GM23248 (cell line): ENCODE data around the gene SLC37A1. TPM values are rescaled to one million over a fixed set of nuclear protein-coding genes. Genes with fewer than 3 reads are reported as not detected.

Source experiments
- DNase-seq: peaks from one replicate; pipeline ENCODE4 v3.0.0-alpha.2; 2015
- H2AFZ ChIP-seq: fragments of 200-600 bp; sonication (generic); 2 replicates; pipeline ENCODE4 v1.6.1; 2016; ENCODE audit warnings: antibody characterized with exemption
- H3F3A ChIP-seq: fragments of 200-600 bp; sonication (generic); 2 replicates; pipeline ENCODE4 v1.6.1; 2016; ENCODE audit warnings: mild to moderate bottlenecking, antibody characterized with exemption, mixed run types; ENCODE audit not compliant: insufficient read depth
- H3K27ac ChIP-seq: fragments of 200-600 bp; sonication (generic); 2 replicates; pipeline ENCODE4 v1.5.1; 2016; ENCODE audit warnings: mild to moderate bottlenecking
- H3K27me3 ChIP-seq: fragments of 200-600 bp; sonication (generic); replicated peaks from 2 replicates; pipeline ENCODE4 v1.6.1; 2016; ENCODE audit warnings: mild to moderate bottlenecking; ENCODE audit not compliant: insufficient read depth
- H3K36me3 ChIP-seq: fragments of 200-600 bp; sonication (generic); 2 replicates; pipeline ENCODE4 v1.6.1; 2016; ENCODE audit warnings: low read depth, mild to moderate bottlenecking
- H3K4me1 ChIP-seq: fragments of 200-600 bp; sonication (generic); 2 replicates; pipeline ENCODE4 v1.6.1; 2016; ENCODE audit warnings: mild to moderate bottlenecking; ENCODE audit not compliant: insufficient read depth
- H3K4me2 ChIP-seq: fragments of 200-600 bp; sonication (generic); one replicate; pipeline ENCODE4 v1.6.1; 2016; ENCODE audit warnings: mild to moderate bottlenecking; ENCODE audit not compliant: unreplicated experiment
- H3K4me3 ChIP-seq: fragments of 200-600 bp; sonication (generic); 2 replicates; pipeline ENCODE4 v1.5.1; 2016; ENCODE audit warnings: mild to moderate bottlenecking
- H3K79me2 ChIP-seq: fragments of 200-600 bp; sonication (generic); 2 replicates; pipeline ENCODE4 v1.6.1; 2016; ENCODE audit warnings: mild to moderate bottlenecking; ENCODE audit not compliant: insufficient read depth
- H3K9ac ChIP-seq: fragments of 200-600 bp; sonication (generic); 2 replicates; pipeline ENCODE4 v1.6.1; 2016; ENCODE audit warnings: mild to moderate bottlenecking
- H3K9me2 ChIP-seq: fragments of 200-600 bp; sonication (generic); 2 replicates; pipeline ENCODE4 v1.6.1; 2016; ENCODE audit warnings: mixed run types, mild to moderate bottlenecking, moderate library complexity; ENCODE audit not compliant: insufficient read depth
- H3K9me3 ChIP-seq: fragments of 200-600 bp; sonication (generic); one replicate; pipeline ENCODE4 v1.6.1; 2017; ENCODE audit warnings: low read depth
- H4K20me1 ChIP-seq: fragments of 200-600 bp; sonication (generic); 2 replicates; pipeline ENCODE4 v1.6.0; 2016; ENCODE audit not compliant: insufficient read depth
- EZH2 ChIP-seq: fragments of 200-600 bp; sonication (generic); IDR thresholded peaks from 2 replicates; pipeline ENCODE4 v1.6.1; 2018; ENCODE audit warnings: antibody characterized with exemption, mild to moderate bottlenecking; ENCODE audit not compliant: insufficient read depth, poor library complexity, severe bottlenecking
- EZH2phosphoT487 ChIP-seq: fragments of 200-600 bp; sonication (generic); IDR thresholded peaks from 2 replicates; pipeline ENCODE4 v1.6.1; 2018; ENCODE audit warnings: antibody characterized with exemption, moderate library complexity, mild to moderate bottlenecking, low read depth; ENCODE audit not compliant: insufficient read depth
- WGBS, 2 experiments: methylation state at CpG; one replicate each; pipeline ENCODE4 v1.1.6; 2015 to 2017; ENCODE audit warnings: low lambda C conversion rate in 2 of 2, low coverage in 1 of 2; ENCODE audit errors: missing lambda C conversion rate in 2 of 2; 5-methylcytosine and 5-hydroxymethylcytosine counted together
- in situ Hi-C: fragments of 300-500 bp; cut with MboI; formaldehyde crosslinking; loops from 2 replicates; pipeline ENCODE4 v1.15.0; 2020
- polyA plus RNA-seq: library from polyadenylated mRNA; unstranded; fragments of >200 nt; fragmentation: Nextera tagmentation; extraction: Ambion mirVana; gene quantifications from 2 replicates; pipeline ENCODE4 v1.2.1, GENCODE V29; 2016
- total RNA-seq: library from RNA; depleted of rRNA; stranded (reverse); fragments of >200 nt; shearing (Covaris generic); gene quantifications from 2 replicates; pipeline ENCODE4 v1.2.3, GENCODE V29; 2014

SLC37A1 gene
- total and polyA plus RNA-seq, 2 experiments from 2014 or later = not detected

GRCh38 chr21:42595283-42596187 lies 81.9 kb downstream of the SLC37A1 start:
- no peaks in the 10 kb centered on the region for H4K20me1 ChIP-seq
- no peaks in the 10 kb centered on the region for H3K9me3 ChIP-seq
- no peak overlapping the region for H3K4me3 ChIP-seq
- in situ Hi-C loops = no loop called here
- H3K27me3 ChIP-seq = peaks cover 28% of the 10 kb centered on the region; the same call in 1 of the 2 replicates
- no peaks in the 10 kb centered on the region for H3K4me1 ChIP-seq
- no peak overlapping the region for H2AFZ ChIP-seq
- TF ChIP-seq EZH2 = no peak
- TF ChIP-seq EZH2phosphoT487 = no peak
- H3K27ac ChIP-seq = no peak overlapping the region
- H3K9me2 ChIP-seq = no peaks in the 10 kb centered on the region
- WGBS, 2 experiments = 69 to 70% methylated on average over 25 of the region's 25 CpGs
- no peaks in the 10 kb centered on the region for H3K79me2 ChIP-seq
- no peak overlapping the region for H3K4me2 ChIP-seq
- no peaks in the 10 kb centered on the region for H3F3A ChIP-seq
- DNase-seq = no peak
- H3K9ac ChIP-seq = no peak overlapping the region
- no peaks in the 10 kb centered on the region for H3K36me3 ChIP-seq

- Histone ChIP-seq H4K20me1 (no peaks in the 10 kb centered on the region), H3K36me3 (no peaks in the 10 kb centered on the region), H3K9me3 (no peaks in the 10 kb centered on the region), H3F3A (no peaks in the 10 kb centered on the region), H3K79me2 (no peaks in the 10 kb centered on the region), H3K9me2 (no peaks in the 10 kb centered on the region), H2AFZ (no peak overlapping the region), H3K27me3 (peaks cover 32% of the 10 kb centered on the region; the same call in 1 of the 2 replicates), H3K4me2 (no peak overlapping the region), H3K27ac (no peak overlapping the region), H3K9ac (no peak overlapping the region), H3K4me1 (no peaks in the 10 kb centered on the region), H3K4me3 (no peak overlapping the region)
- WGBS, 2 experiments = 41 to 43% methylated on average over 2 of the region's 2 CpGs
- in situ Hi-C loops = no loop called here
- no peak for TF ChIP-seq EZH2phosphoT487
- no peak for TF ChIP-seq EZH2
- no peak for DNase-seq
Observed at GRCh38 chr21:42596657-42597056, 83.0 kb downstream of the SLC37A1 start.

GRCh38 chr21:42597487-42598158 lies 84.0 kb downstream of the SLC37A1 start:
- WGBS, 2 experiments = 37 to 39% methylated on average over 11 of the region's 11 CpGs
- in situ Hi-C loops = no loop called here

GRCh38 chr21:42598159-42598735 lies 84.6 kb downstream of the SLC37A1 start:
- in situ Hi-C loops = no loop called here
- DNase-seq = no peak

More at GRCh38 chr21:42597487-42598158, 84.0 kb downstream of the SLC37A1 start:
- no peaks in the 10 kb centered on the region for H4K20me1 ChIP-seq
- no peak overlapping the region for H3K4me3 ChIP-seq
- H3K4me2 ChIP-seq = no peak overlapping the region
- no peak overlapping the region for H3K27ac ChIP-seq
- no peaks in the 10 kb centered on the region for H3K4me1 ChIP-seq
- H3K9me3 ChIP-seq = no peaks in the 10 kb centered on the region
- H3F3A ChIP-seq = no peaks in the 10 kb centered on the region
- peaks cover 24% of the 10 kb centered on the region; the same call in 1 of the 2 replicates for H3K27me3 ChIP-seq
- H3K36me3 ChIP-seq = no peaks in the 10 kb centered on the region
- no peak for TF ChIP-seq EZH2phosphoT487
- TF ChIP-seq EZH2 = no peak
- no peaks in the 10 kb centered on the region for H3K79me2 ChIP-seq
- no peaks in the 10 kb centered on the region for H3K9me2 ChIP-seq
- no peak for DNase-seq
- H2AFZ ChIP-seq = no peak overlapping the region
- no peak overlapping the region for H3K9ac ChIP-seq

More at GRCh38 chr21:42598159-42598735, 84.6 kb downstream of the SLC37A1 start:
- peaks cover 24% of the 10 kb centered on the region; the same call in 1 of the 2 replicates for H3K27me3 ChIP-seq
- no peak overlapping the region for H3K4me2 ChIP-seq
- no peaks in the 10 kb centered on the region for H3K9me3 ChIP-seq
- H3K79me2 ChIP-seq = no peaks in the 10 kb centered on the region
- no peak overlapping the region for H3K4me3 ChIP-seq
- H3K9ac ChIP-seq = no peak overlapping the region
- H4K20me1 ChIP-seq = no peaks in the 10 kb centered on the region
- no peaks in the 10 kb centered on the region for H3K4me1 ChIP-seq
- H3K27ac ChIP-seq = no peak overlapping the region
- no peaks in the 10 kb centered on the region for H3F3A ChIP-seq
- no peaks in the 10 kb centered on the region for H3K36me3 ChIP-seq
- 74 to 78% methylated on average over 11 of the region's 11 CpGs for WGBS, 2 experiments
- H3K9me2 ChIP-seq = no peaks in the 10 kb centered on the region
- TF ChIP-seq EZH2 (no peak), EZH2phosphoT487 (no peak)
- no peak overlapping the region for H2AFZ ChIP-seq
